ENCODE data around the gene SRSF3.

The SRSF3 gene

GRCh38 chr6:36624461-36625157, 30.4 kb downstream of the SRSF3 start:
- DNase-seq = no peak

- DNase-seq = peak; percentile 70
Measured at GRCh38 chr6:36625158-36625919, 31.2 kb downstream of the SRSF3 start.

GRCh38 chr6:36626636-36627035, 32.5 kb downstream of the SRSF3 start:
- no peak for DNase-seq

- DNase-seq = no peak
Measured at GRCh38 chr6:36627141-36627540, 33.0 kb downstream of the SRSF3 start.

GRCh38 chr6:36627801-36628246, 33.7 kb downstream of the SRSF3 start:
- no peak for DNase-seq

- DNase-seq = no peak
Measured at GRCh38 chr6:36629784-36630183, 35.6 kb downstream of the SRSF3 start.

- no peak for DNase-seq
Measured at GRCh38 chr6:36631326-36632011, 37.3 kb downstream of the SRSF3 start.

GRCh38 chr6:36633370-36633769, 39.2 kb downstream of the SRSF3 start:
- no peak for DNase-seq

- peak; percentile 75 for DNase-seq
Measured at GRCh38 chr6:36633915-36634314, 39.8 kb downstream of the SRSF3 start.

- DNase-seq = no peak
Measured at GRCh38 chr6:36634317-36635108, 40.4 kb downstream of the SRSF3 start.

GRCh38 chr6:36636283-36636682, 42.1 kb downstream of the SRSF3 start:
- no peak for DNase-seq

- no peak for DNase-seq
Measured at GRCh38 chr6:36636687-36637418, 42.7 kb downstream of the SRSF3 start.

- DNase-seq = no peak
Measured at GRCh38 chr6:36638579-36638978, 44.4 kb downstream of the SRSF3 start.

GRCh38 chr6:36639171-36639808, 45.1 kb downstream of the SRSF3 start:
- DNase-seq = no peak

- no peak for DNase-seq
Measured at GRCh38 chr6:36641543-36641942, 47.4 kb downstream of the SRSF3 start.

- no peak for DNase-seq
Measured at GRCh38 chr6:36642913-36643817, 49.0 kb downstream of the SRSF3 start.

GRCh38 chr6:36643977-36644376, 49.8 kb downstream of the SRSF3 start:
- DNase-seq = no peak

GRCh38 chr6:36649086-36649485, 54.9 kb downstream of the SRSF3 start:
- no peak for DNase-seq

- no peak for DNase-seq
Measured at GRCh38 chr6:36649701-36650484, 55.7 kb downstream of the SRSF3 start.

Measured in right hindlimb (tissue), 1 donor.